Suprapubic skin (tissue), 4 donors: ENCODE measurements around the gene RAPGEF4. TPM values are rescaled to one million over a fixed set of nuclear protein-coding genes. Genes with fewer than 3 reads are reported as not detected.

Experiments
- DNase-seq, 2 donors: peaks; one replicate each; pipeline ENCODE4 v3.0.0-alpha.2; 2019; ENCODE audit warnings: low spot score in 2 of 2
- H3K27ac ChIP-seq: fragments of 200-600 bp; sonication (generic); one replicate; pipeline ENCODE4 v1.5.1; 2019
- H3K27me3 ChIP-seq: fragments of 200-600 bp; sonication (generic); one replicate; pipeline ENCODE4 v1.5.1; 2019
- H3K36me3 ChIP-seq: fragments of 200-600 bp; sonication (generic); one replicate; pipeline ENCODE4 v1.5.1; 2019
- H3K4me1 ChIP-seq: fragments of 200-600 bp; sonication (generic); one replicate; pipeline ENCODE4 v1.5.1; 2019
- H3K4me3 ChIP-seq: fragments of 200-600 bp; sonication (generic); one replicate; pipeline ENCODE4 v1.5.1; 2019; ENCODE audit warnings: mild to moderate bottlenecking
- H3K9me3 ChIP-seq: fragments of 200-600 bp; sonication (generic); one replicate; pipeline ENCODE4 v1.5.1; 2019
- CTCF ChIP-seq, 2 donors: fragments of 200-600 bp in 1 of 2; fragments of 450-650 bp in 1 of 2; sonication (generic) in 1 of 2; IDR thresholded peaks; one replicate each; pipeline ENCODE4 v1.5.1; 2016 to 2019; ENCODE audit warnings: antibody characterized with exemption in 2 of 2, mild to moderate bottlenecking in 1 of 2, moderate library complexity in 1 of 2
- EP300 ChIP-seq: sonication (generic); formaldehyde crosslinking; IDR thresholded peaks from one replicate; pipeline ENCODE4 v1.6.1; 2017; ENCODE audit warnings: antibody characterized with exemption
- POLR2A ChIP-seq, 2 donors: fragments of 450-650 bp; IDR thresholded peaks; one replicate each; pipeline ENCODE4 v1.6.1; 2017; ENCODE audit warnings: antibody characterized with exemption in 2 of 2, mild to moderate bottlenecking in 2 of 2, moderate library complexity in 2 of 2
- POLR2AphosphoS5 ChIP-seq, 3 donors: sonication (generic); formaldehyde crosslinking; IDR thresholded peaks; one replicate each; pipeline ENCODE4 v1.6.1; 2017; ENCODE audit warnings: antibody characterized with exemption in 3 of 3
- WGBS: methylation state at CpG from one replicate; pipeline ENCODE4 v1.1.5; 2018; 5-methylcytosine and 5-hydroxymethylcytosine counted together
- total RNA-seq, 4 donors: library from RNA; depleted of rRNA; stranded (reverse); fragments of >200 nt; gene quantifications; one replicate each; pipeline ENCODE4 v1.1.0, GENCODE V29; 2016

RAPGEF4 gene
- total RNA-seq, 4 donors from 2014 or later, result 19.9 to 49.5 (median 27.5) TPM

DNA sequence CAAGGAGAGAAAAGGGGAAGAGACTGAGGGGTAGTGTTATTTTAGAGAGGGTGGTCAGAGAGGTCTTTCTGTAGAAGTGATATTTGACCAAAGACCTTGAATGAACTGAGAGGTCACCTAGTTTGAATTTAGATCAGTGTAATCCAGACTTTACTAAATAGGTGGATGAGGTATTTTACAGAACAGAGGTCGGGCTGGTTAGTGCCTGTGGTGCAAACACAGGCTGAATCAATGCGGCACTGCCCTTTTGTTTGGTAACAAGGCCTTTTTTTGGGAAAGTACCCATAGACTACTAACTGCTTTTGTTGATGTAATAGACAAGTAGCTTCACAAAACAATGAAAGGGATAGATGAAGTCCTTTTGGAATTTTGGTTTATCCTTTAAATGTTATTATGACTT, 15.9 kb downstream of the RAPGEF4 start:
- H3K36me3 ChIP-seq, result no peaks in the 10 kb centered on the region
- no peak for TF ChIP-seq CTCF (IDR thresholded peaks at IDR 0.05)
- no peak for TF ChIP-seq EP300
- TF ChIP-seq POLR2AphosphoS5 (IDR thresholded peaks at IDR 0.05), result no peak
- no peak for TF ChIP-seq POLR2A (IDR thresholded peaks at IDR 0.05)
- no peaks in the 10 kb centered on the region for H3K9me3 ChIP-seq
- H3K4me1 ChIP-seq, result no peaks in the 10 kb centered on the region
- no peak overlapping the region for H3K27ac ChIP-seq
- WGBS, result 40% methylated on average over 2 of the region's 2 CpGs
- H3K4me3 ChIP-seq, result no peak overlapping the region
- H3K27me3 ChIP-seq, result no peaks in the 10 kb centered on the region
- DNase-seq, result no peak

DNA sequence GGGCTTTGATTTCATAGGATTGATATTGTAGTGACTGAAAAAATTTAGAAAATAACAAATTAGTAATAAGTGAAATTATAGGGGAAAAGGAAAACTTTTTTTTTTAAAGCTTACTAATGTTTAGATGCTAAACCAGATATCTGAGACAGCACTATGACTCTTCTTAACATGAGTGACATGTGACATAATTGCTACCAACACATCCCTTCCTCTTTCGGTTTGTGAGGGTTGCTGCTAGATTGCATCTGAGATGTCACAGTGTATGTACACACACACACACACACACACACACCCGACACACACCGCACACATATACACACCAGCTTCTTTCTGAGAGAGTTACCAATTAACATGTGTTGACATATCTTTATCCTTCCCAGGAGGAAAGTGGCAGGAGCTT, 18.0 kb downstream of the RAPGEF4 start:
- no peak overlapping the region for H3K4me3 ChIP-seq
- H3K9me3 ChIP-seq, result no peaks in the 10 kb centered on the region
- H3K36me3 ChIP-seq, result no peaks in the 10 kb centered on the region
- H3K4me1 ChIP-seq, result no peaks in the 10 kb centered on the region
- TF ChIP-seq POLR2AphosphoS5 (IDR thresholded peaks at IDR 0.05) (no peak), CTCF (IDR thresholded peaks at IDR 0.05) (no peak), POLR2A (IDR thresholded peaks at IDR 0.05) (no peak), EP300 (no peak)
- no peak overlapping the region for H3K27ac ChIP-seq
- 81% methylated on average over 3 of the region's 3 CpGs for WGBS
- no peak for DNase-seq
- H3K27me3 ChIP-seq, result no peaks in the 10 kb centered on the region

DNA sequence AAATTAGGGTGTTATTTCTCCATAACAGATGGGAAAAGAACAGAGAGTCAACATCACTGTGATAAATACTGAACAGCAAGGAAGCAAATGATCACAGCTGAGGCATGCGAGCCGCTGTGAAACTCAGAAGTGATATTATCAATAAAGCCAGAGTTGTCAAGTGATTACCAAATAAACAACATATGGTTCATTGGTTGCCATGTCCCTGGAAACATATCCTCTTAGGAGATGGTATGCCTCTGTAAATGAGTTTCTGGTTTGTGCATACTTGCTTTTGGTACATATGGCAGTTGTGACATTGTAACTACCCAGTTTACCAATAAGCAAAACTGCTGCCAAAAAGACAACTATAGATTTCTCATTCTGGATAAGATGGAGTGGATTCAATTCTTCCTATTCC, 23.8 kb downstream of the RAPGEF4 start:
- H3K36me3 ChIP-seq, result no peaks in the 10 kb centered on the region
- H3K4me3 ChIP-seq, result no peak overlapping the region
- H3K27ac ChIP-seq, result no peak overlapping the region
- 83% methylated on average over 2 of the region's 2 CpGs for WGBS
- no peak for DNase-seq
- H3K9me3 ChIP-seq, result no peaks in the 10 kb centered on the region
- H3K27me3 ChIP-seq, result no peaks in the 10 kb centered on the region
- H3K4me1 ChIP-seq, result no peaks in the 10 kb centered on the region
- no peak for TF ChIP-seq EP300
- no peak for TF ChIP-seq POLR2AphosphoS5 (IDR thresholded peaks at IDR 0.05)
- no peak for TF ChIP-seq CTCF (IDR thresholded peaks at IDR 0.05)
- TF ChIP-seq POLR2A (IDR thresholded peaks at IDR 0.05), result no peak

DNA sequence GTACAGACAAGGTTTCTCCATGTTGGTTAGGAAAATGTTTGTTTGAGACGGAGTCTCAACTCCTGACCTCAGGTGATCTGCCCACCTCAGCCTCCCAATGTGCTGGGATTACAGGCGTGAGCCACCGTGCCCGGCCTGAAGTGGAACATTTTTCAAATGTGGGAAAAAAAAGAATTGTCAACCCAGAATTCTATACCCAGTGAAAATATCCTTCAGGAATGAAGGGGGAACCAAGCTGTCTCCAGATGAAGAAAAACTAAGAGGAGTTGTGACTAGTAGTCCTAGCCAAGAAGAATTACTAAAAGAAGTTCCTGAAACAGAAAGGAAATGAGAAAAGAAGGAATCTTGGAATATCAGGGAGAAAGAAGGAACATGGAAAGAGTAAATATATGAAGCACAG, 25.7 kb downstream of the RAPGEF4 start:
- Histone ChIP-seq H3K4me3 (no peak overlapping the region), H3K9me3 (no peaks in the 10 kb centered on the region), H3K27ac (no peak overlapping the region), H3K4me1 (no peaks in the 10 kb centered on the region), H3K27me3 (no peaks in the 10 kb centered on the region), H3K36me3 (no peaks in the 10 kb centered on the region)
- 99% methylated on average over 4 of the region's 4 CpGs for WGBS
- no peak for TF ChIP-seq POLR2AphosphoS5 (IDR thresholded peaks at IDR 0.05)
- TF ChIP-seq EP300, result no peak
- TF ChIP-seq CTCF (IDR thresholded peaks at IDR 0.05), result no peak
- TF ChIP-seq POLR2A (IDR thresholded peaks at IDR 0.05), result no peak
- DNase-seq, result no peak

DNA sequence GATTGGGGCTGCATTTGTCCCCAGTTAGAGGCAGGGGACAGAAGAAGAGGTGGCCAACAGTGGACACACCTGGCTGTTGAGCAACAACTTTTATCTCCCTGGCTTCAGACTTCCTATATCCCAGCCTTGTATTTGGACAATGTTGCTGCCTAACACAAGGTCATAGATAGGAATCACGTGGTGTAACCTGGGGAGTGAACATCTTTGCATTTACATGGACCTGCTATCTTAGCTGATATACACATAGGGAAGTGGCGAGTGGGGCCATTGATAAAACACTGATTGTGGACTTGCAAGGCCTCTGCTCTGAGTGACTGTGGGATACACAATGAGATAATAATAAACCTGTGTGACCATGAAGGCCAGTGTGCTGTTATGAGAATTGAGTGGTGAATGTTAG, 26.9 kb downstream of the RAPGEF4 start:
- Histone ChIP-seq H3K27ac (no peak overlapping the region), H3K9me3 (no peaks in the 10 kb centered on the region), H3K4me3 (no peak overlapping the region), H3K27me3 (no peaks in the 10 kb centered on the region), H3K4me1 (no peaks in the 10 kb centered on the region), H3K36me3 (no peaks in the 10 kb centered on the region)
- WGBS, result 89% methylated on average over 2 of the region's 2 CpGs
- TF ChIP-seq POLR2AphosphoS5 (IDR thresholded peaks at IDR 0.05) (no peak), CTCF (IDR thresholded peaks at IDR 0.05) (no peak), EP300 (no peak), POLR2A (IDR thresholded peaks at IDR 0.05) (no peak)
- no peak for DNase-seq
